Panc1 (cell line): ENCODE data around the gene FAM83F.

ENCODE experiments used
- POLR2AphosphoS5 ChIP-seq: IDR thresholded peaks from 2 replicates; pipeline ENCODE4 v1.6.1; 2012; ENCODE audit warnings: mild to moderate bottlenecking, low read depth, low read length, moderate library complexity
- REST ChIP-seq, 2 experiments: IDR thresholded peaks; 2 replicates each; pipeline ENCODE4 v1.6.1; 2011 to 2012; ENCODE audit warnings: low read depth in 2 of 2, control low read depth in 1 of 2, low read length in 1 of 2, mild to moderate bottlenecking in 1 of 2, moderate library complexity in 1 of 2; ENCODE audit not compliant: insufficient read depth in 1 of 2
- TF ChIP-seq, protein P1 (sequence below): fragments of 450-650 bp; IDR thresholded peaks from 2 replicates; pipeline ENCODE4 v1.5.1; 2017; ENCODE audit warnings: mild to moderate bottlenecking

DNA sequence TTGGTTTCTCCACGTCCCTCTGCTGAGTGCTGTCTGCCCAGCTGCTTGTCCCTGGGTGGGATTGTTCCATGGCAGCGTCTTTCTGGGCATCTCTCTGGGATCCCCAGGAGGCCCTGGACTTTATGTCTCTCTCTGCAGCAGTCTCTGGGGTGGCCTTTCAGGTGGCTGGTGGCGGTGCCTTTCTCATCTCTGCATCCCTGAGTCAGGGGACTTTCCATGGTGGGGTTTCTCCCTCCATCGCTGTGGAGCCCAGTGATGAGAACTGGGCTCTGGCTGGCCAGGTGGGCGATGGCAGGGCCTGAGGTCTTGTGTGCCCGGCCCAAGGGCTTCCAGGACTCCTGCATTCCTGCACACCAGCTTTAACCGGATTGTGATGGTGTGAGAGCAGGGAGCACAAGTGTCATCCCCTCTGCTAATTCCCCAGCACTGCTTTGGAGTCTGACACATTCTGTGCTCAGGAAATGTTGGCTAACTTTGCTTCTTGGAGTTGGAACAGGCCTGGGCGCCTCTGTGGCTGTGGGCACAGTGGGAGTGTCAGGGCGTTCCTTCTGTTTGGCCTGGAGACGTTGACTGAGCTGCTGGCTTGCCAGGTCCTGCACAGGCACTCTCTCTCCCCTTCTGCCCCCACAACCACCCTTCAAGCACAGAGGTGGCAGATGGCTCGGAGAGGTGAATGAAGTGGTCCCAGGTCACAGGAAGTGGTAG, 27.9 kb downstream of the FAM83F start:
- TF ChIP-seq, protein P1, sequence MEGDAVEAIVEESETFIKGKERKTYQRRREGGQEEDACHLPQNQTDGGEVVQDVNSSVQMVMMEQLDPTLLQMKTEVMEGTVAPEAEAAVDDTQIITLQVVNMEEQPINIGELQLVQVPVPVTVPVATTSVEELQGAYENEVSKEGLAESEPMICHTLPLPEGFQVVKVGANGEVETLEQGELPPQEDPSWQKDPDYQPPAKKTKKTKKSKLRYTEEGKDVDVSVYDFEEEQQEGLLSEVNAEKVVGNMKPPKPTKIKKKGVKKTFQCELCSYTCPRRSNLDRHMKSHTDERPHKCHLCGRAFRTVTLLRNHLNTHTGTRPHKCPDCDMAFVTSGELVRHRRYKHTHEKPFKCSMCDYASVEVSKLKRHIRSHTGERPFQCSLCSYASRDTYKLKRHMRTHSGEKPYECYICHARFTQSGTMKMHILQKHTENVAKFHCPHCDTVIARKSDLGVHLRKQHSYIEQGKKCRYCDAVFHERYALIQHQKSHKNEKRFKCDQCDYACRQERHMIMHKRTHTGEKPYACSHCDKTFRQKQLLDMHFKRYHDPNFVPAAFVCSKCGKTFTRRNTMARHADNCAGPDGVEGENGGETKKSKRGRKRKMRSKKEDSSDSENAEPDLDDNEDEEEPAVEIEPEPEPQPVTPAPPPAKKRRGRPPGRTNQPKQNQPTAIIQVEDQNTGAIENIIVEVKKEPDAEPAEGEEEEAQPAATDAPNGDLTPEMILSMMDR, result no peak
- TF ChIP-seq POLR2AphosphoS5, result no peak
- no peak for TF ChIP-seq REST (IDR thresholded peaks at IDR 0.05; ENCODE audit: insufficient read depth in 1 of 2, low read depth in 2 of 2, low read length in 1 of 2)
